Fibroblast of the conjunctiva (primary cell): ENCODE measurements around the gene PGM5.

Source experiments
- DNase-seq: peaks from one replicate; pipeline ENCODE4 v3.0.0-alpha.2; 2010; ENCODE audit warnings: low read depth

Gene PGM5

DNA sequence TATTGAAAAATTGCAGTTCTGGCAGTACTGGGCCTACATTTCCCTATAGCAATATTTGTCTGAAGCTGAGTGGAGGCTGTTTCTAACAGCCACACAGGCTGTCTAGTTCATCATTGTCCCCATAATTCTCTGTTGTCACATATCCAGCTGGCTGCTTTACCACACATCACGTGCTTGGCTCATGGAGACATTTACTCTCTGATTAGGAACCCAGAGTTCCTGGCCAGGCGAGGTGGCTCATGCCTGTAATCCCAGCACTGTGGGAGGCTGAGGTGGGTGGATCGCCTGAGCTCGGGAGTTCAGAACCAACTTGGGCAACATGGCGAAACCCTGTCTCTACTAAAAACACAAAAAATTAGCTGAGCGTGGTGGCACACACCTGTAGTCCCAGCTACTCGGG lies 81.4 kb downstream of the PGM5 start:
- no peak for DNase-seq

- DNase-seq, result no peak
Observed at GRCh38 chr9:68443624-68444023, 87.2 kb downstream of the PGM5 start.

- DNase-seq, result no peak
Observed at GRCh38 chr9:68446836-68447235, 90.4 kb downstream of the PGM5 start.

- DNase-seq, result no peak
Observed at GRCh38 chr9:68447611-68448010, 91.2 kb downstream of the PGM5 start.

DNA sequence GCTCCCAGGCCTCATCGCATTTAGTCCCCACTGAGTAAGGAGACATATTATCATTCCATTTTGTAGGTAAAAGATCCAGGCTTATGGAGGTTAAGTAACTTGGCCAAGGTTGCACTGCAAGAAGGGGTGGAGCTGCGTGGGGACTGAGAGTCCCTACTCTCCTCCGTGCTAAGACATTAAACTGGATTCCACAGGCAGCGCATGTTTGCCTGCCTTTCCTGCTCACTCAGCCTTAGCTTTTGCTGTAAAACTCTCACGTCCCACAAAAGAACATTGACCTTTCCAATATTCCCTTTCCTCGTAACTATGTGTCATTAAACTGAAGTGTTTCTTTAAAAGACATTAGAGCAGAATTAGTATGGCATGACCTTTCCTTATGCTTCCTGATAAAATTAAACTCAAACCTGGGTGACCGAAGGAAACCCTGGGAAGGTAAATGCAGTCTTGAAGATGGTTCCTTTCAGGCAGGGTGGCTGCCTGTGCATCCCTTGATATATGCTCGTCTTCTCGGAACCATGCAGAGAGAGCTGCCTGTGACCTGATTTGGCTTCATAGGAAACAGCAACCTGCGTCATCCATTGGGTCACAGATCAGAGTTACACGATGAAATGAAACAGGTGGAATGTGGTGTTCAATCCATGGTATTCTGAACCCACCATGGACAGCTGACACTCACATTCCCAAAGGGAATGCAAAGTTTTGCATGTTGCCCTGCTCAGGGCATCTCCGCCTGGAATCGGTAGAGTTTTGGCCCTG lies 98.3 kb downstream of the PGM5 start:
- DNase-seq, result no peak

DNA sequence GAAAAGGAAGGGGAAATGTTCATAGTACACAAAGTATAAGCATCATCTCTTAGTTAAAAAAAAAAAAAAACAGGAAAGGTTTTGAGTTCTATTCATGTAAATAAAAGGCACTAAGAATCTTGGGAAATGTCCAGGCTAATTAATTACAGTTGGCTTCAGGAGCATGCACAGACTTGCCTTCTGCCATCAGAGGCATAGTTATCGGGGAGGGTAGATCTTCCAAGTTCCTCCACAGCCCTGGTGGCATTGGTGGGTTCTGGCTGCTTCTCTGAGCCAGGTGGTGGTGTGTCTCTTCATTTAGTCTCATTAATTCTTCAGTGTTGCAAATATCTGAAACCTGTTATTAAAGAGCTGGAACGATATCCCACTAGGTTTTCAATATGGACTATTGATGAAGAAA lies 99.0 kb downstream of the PGM5 start:
- DNase-seq, result no peak

DNA sequence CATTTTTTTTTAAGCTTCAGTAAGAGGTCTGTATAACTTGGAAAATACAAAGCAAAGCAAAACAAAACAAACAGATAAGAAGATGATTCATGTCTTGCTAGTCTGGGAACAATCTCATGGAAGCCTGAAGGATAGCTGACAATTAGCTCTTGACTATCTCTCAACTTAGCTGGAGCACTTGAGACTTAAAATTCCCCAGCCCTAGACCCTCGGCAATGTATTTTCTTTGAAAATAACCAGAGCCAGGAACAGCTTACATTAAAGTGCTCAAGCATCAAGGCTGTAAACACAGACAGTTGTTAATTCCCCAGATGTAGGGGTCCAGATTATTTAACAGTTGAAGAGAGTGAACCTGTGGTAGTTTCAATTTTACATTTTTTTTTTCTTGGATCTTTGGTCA lies 101.4 kb downstream of the PGM5 start:
- no peak for DNase-seq

GRCh38 chr9:68458918-68459317 lies 102.5 kb downstream of the PGM5 start:
- DNase-seq, result no peak

DNA sequence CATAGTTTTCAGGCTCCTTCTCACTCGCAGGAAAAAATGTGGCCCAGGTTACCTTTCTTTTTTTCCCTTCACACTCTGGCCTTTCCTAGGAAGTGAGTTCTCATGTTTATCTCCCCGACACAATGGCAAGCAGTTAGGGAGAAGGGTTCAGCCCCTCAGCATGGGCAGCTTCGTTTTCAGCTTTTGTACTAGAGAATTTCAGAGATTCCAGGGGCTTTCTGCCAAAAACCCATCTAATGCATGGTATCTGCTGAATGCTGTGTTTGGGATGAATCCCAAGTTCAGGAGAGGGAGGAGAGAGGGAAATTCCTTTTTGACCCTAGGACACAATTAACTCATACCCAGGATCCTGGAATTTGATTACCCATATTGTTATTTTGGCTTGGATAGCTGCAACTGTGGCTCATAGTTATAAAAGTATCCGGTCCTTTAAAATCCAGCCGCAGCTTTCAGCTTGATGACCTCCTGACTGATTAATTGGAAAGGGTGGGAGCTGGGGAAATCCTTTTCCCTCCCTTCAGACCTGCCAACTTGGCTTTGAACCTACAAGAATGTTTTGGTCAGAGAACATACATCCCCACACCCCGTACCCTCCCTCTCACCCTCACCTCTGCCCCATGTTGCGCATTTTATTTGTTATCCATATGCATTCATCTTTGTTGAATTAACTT lies 105.8 kb downstream of the PGM5 start:
- DNase-seq, result no peak

DNA sequence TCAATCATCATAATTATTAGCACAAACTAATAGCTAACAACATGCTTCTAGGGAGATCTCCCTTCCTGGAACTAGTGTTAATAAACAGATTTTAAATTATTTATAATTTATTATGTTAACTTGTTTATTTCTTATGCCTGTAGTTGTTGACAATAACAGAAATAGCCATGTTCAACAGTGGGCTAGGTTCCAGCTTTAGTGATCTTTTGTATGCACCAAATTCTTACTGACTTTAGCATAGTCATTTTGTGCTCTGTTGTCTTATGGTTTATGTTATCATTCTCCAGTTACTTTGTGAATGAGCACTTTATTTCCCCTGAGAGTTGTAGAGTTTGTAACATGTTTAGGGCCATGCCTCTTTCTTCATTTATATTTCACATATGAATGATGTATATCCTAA lies 113.7 kb downstream of the PGM5 start:
- DNase-seq, result no peak

DNA sequence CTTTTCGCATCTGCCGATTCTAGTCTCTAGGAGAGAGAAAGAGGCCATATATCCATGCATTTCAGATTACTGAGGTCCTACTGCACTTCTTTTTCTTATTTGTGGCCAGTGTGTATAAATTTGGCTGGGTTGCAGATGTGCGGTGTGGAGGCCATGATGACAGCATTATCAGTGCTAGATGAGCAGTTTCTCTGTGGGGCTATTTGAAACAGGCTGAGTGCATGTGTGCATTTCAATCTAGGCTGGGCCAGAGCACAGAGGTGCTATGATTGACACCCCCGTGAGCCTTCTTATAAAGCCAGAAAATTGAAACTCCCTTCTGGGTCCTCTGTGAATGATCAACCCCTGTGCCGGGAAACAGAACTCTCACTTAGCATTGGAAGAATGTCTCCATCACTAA lies 114.2 kb downstream of the PGM5 start:
- DNase-seq, result no peak

DNA sequence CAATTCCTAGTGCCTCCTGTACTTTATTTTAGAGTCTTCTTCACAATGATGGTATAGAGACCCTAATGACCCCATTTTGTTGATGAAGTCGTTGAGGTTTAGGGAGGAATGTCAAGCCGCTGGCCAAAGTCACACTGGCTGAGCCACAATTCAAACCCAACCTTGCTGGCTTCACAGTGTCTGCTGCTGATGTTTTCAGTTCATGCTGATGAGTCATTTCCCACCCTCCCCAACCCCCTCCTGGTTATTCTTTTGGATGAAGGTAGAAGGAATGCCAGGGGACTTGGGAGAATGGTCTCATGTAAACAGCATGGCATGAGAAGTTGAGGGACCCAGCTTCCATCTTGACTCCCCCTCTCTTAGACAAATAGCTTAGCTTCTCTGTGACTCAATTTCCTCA lies 115.7 kb downstream of the PGM5 start:
- DNase-seq, result no peak

DNA sequence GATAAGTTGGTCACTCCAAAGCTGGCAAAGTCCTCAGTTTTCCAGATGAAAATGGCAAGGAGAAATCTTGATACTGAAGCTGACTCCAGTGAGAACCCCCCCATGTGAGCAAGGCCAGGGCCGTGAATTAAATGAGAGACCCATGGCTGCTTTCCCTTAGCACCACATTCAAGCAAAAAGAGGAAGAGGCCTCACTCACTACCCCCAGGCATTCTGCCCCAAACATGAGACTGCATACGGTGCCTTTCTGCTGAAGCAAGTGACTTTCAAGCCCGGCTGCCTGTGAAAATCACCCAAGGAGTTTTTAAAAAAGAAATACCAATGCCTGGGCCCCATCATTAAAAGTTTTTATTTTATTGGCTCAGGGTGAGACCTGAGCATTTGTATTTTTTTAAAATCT lies 117.4 kb downstream of the PGM5 start:
- no peak for DNase-seq

- DNase-seq, result no peak
Observed at GRCh38 chr9:68476422-68476821, 120.0 kb downstream of the PGM5 start.

DNA sequence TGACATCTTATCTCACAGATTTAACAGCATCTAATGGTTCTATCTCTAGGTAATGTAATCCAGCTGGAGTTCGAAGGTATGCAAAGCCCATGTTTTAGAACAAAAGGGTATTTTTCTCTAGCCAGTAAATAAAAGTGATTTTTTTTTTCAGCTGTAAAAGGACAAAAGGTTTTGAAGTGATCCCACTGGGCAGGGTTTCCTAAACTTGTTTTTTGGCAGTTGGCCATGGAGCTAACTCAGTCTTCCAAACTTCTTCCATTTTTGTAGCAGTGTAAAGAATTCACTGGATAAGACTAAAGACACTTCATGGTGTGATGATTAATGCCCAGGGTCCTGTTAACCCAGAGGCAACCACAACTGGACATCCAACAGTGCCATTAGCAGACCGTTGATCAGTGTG lies 120.4 kb downstream of the PGM5 start:
- DNase-seq, result no peak

GRCh38 chr9:68480807-68481206 lies 124.4 kb downstream of the PGM5 start:
- DNase-seq, result no peak

DNA sequence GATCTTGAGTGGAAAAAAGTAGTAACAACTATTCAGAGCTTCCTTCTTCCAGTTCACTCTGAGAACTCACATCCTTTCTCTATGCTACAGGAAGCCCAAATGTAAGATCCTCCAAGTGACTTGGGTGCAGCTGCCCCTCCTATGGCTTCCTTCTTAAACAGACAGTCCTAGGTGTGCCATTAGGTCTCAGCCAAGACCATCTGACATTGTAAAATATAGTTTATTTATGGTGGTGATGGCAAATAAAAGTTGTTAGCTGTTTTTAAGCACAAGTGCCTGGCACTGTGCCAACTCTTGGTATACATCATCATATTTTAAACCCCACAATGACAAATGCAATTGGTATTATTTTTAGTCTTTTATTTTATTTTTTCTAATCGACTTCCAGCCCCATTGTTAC lies 126.1 kb downstream of the PGM5 start:
- DNase-seq, result no peak

DNA sequence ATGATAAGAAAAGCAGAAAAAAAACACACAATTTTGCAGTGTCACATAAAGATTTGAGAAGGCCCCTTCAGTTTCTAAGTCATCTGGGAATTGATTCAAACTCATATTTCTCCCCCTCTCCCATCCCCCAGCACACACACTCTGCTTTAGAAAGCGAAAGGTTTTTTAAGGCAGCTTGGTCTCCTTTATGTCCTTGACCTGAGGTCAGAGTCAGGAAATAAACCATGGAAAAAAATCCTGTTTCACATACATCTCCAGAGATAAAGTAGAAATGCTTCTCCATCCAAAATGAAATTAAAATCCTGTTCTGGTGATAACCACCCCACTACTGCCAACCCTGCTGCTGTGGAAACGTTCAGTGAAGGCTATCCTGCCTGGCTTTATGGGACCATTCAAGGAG lies 131.7 kb downstream of the PGM5 start:
- no peak for DNase-seq

DNA sequence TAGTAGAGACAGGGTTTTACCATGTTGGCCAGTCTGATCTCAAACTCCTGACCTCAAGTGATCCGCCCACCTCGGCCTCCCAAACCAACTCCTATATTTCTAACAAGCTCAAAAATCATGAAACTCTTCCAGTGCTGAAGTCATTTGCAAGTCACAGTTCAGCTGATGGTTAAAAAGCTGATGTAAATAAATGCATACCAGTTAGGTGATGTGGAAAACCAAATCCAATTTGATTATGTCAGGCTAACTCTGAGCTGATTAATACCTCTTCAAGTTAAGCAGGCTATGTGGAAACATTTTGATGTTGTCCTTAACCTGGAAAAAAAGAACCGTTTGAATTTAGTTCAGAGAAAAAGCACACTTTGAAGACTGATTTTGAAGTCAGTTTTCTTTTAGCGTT lies 133.2 kb downstream of the PGM5 start:
- DNase-seq, result no peak

- no peak for DNase-seq
Observed at GRCh38 chr9:68492806-68493205, 136.4 kb downstream of the PGM5 start.

GRCh38 chr9:68493541-68493940 lies 137.1 kb downstream of the PGM5 start:
- DNase-seq, result no peak

DNA sequence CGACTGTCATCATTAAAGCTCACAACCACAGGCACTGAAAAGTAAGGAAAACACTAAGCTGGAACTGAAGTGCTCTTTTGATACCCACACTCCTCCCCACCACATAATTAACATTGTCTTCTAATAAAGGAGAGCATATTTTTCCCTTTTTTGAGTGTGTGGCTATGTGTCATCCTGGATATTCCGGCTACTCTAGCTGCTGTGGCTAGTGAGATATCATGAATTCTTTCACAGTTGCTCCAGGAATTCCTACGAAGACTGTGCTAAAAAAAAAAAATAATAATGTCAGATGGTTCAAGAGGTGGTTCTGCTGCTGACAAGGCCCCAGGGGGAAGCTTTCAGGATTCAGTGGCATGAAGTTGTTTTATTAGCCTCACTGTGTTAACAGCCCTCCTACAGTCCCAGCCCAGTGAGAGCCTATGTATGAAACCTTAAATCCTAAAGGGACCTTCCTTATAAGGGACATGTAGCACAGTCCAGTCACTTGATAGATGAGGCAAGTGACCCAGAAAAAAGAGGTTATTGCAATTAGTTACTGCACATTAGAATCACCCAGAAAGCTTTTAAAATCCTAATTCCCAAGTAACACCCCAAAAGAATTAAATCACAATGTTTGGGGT lies 137.7 kb downstream of the PGM5 start:
- DNase-seq, result no peak

- no peak for DNase-seq
Observed at GRCh38 chr9:68495247-68495646, 138.8 kb downstream of the PGM5 start.

DNA sequence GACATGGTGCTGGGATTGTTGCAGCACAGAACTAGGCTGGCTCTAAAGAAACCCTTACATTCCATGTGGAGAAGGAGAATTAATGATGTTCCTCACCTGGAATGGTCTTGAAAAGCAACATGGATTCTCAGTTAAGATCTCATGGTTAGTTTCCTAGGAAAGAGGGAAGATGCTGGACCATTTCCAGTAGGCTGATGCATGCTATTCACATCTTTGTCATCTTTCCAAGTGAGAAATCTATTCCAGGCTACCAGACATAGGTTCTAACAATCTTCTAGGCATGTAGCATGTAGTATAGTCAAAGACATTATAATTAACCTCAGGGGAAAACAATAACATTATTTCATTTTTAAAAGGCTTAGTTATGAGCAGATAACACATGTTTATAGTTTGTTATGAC lies 139.9 kb downstream of the PGM5 start:
- DNase-seq, result no peak
